SK-N-SH treated with all-trans-retinoic acid at 6 μM for 48 hours (cell line): Measurements from ENCODE around the gene MSMO1.

Experiments
- ARNTL ChIP-seq: fragments of 450-650 bp; formaldehyde crosslinking; IDR thresholded peaks from 2 replicates; pipeline ENCODE4 v1.5.0; 2020; ENCODE audit warnings: low read depth, mild to moderate bottlenecking, moderate library complexity, borderline replicate concordance
- CREB5 ChIP-seq: fragments of 250-450 bp; sonication (Bioruptor Pico); IDR thresholded peaks from 2 replicates; pipeline ENCODE4 v1.5.1; 2020; ENCODE audit warnings: low read depth, mild to moderate bottlenecking, moderate library complexity
- PATZ1 ChIP-seq: fragments of 250-450 bp; sonication (Bioruptor Pico); IDR thresholded peaks from 2 replicates; pipeline ENCODE4 v1.8.0; 2020; ENCODE audit warnings: mild to moderate bottlenecking, moderate library complexity, borderline replicate concordance
- PPARA ChIP-seq: fragments of 250-450 bp; sonication (Bioruptor Pico); IDR thresholded peaks from 2 replicates; pipeline ENCODE4 v1.5.0; 2020; ENCODE audit warnings: mild to moderate bottlenecking, borderline replicate concordance
- TOX ChIP-seq: fragments of 250-450 bp; sonication (Bioruptor Pico); IDR thresholded peaks from 2 replicates; pipeline ENCODE4 v1.8.0; 2021; ENCODE audit warnings: mild to moderate bottlenecking, moderate library complexity, borderline replicate concordance
- ZFP3 ChIP-seq: fragments of 250-450 bp; sonication (Bioruptor Pico); IDR thresholded peaks from 2 replicates; pipeline ENCODE4 v1.5.0; 2020; ENCODE audit warnings: mild to moderate bottlenecking, moderate library complexity
- ZFP30 ChIP-seq: fragments of 450-650 bp; formaldehyde crosslinking; IDR thresholded peaks from 2 replicates; pipeline ENCODE4 v1.5.0; 2022; ENCODE audit warnings: mild to moderate bottlenecking, moderate library complexity

DNA sequence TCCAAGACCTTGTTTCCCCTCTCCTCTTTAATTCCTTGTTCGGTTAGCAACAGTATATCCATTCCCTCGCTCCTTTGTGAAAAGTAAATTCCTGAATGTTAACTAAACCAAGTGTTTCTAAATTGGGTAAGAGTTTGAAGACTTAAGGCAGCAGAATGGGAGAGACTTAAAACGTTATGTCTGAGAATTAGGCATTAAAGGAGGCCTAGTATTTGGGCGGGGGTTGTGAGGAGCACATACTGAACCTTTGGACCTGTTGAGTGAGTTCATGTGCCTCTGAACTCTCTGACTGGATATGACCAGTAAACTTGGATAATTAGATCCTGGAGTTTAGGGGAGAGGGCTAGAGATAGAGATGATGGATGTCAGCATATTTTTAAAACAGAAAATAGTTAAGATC, 1.2 kb downstream of the MSMO1 start:
- TF ChIP-seq TOX: no peak
- TF ChIP-seq PPARA (CRISPR knock-in tag): no peak
- no peak for TF ChIP-seq ZFP30
- no peak for TF ChIP-seq PATZ1
- TF ChIP-seq ARNTL (CRISPR knock-in tag): no peak
- TF ChIP-seq ZFP3 (CRISPR knock-in tag): no peak
- no peak for TF ChIP-seq CREB5 (CRISPR knock-in tag)
